GM19467 (cell line): ENCODE data around the gene C1QTNF1.

ENCODE experiments used
- ATAC-seq: cut with Tn5 transposase; IDR thresholded peaks from one replicate; pipeline ENCODE4 v1.9.1; 2021; ENCODE audit warnings: mild to moderate bottlenecking, moderate library complexity; ENCODE audit not compliant: unreplicated experiment

The C1QTNF1 gene

GRCh38 chr17:79023886-79024771 is at the start of gene C1QTNF1:
TSS of gene C1QTNF1 (plus strand) at chr17:79024169. CDS start at chr17:79043969, 19,800 bp downstream.
- ATAC-seq = no peak

DNA sequence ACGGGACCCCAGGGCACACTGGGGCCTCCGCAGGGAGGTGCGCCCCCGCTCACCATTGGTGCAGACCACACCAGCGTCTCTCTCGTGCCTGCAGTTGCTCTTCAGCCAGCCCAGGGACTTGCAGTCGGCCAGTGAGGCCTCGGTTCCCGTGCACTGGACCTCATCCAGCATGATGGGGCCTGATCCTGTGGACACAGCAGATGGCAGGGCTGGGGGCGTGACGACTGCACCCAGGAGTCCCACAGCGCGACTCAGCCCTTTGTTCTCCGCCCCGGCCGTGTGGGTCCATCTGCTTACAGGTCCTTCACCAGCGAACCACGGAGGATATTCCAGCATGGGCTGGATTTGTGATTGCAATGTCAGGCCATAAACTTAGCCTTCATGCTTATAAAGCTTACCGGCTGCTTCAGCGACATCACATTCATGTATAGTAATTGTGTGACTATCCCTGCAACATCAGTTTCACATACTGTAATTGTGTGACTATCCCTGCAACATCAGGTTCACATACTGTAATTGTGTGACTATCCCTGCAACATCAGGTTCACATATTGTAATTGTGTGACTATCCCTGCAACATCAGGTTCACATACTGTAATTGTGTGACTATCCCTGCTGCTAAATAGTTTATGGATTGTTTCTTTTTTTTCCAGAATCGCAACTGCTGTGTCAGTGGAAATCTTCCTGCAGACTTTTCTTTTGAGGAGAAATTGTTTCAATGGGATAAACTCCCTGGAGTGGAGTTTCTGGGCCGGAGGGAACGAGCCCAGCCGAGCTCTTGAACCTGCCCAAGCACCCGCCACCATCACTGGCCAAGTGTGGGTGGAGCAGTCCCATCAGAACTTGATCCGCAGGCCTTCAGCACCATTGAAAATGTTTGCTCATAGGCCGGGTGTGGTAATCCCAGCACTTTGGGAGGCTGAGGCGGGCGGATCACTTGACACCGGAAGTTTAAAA is 49.1 kb upstream of the C1QTNF1 start:
- ATAC-seq = no peak

- ATAC-seq = no peak
Observed at GRCh38 chr17:78976907-78977680, 46.9 kb upstream of the C1QTNF1 start.

DNA sequence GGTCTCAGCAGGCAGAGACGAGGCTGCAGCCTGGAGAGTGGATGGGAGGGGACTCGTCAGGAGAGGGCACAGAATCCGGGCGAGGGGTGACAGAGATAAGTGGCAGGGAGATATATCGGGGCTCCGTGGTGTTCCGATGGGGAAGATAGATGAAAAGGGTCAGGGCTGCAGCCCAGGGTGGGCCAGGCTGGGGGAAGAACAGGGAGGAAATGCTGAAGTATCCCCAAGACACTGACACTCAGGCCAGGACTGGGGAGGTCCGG is 46.4 kb upstream of the C1QTNF1 start:
- no peak for ATAC-seq

GRCh38 chr17:78977997-78978973 is 45.7 kb upstream of the C1QTNF1 start:
- no peak for ATAC-seq

DNA sequence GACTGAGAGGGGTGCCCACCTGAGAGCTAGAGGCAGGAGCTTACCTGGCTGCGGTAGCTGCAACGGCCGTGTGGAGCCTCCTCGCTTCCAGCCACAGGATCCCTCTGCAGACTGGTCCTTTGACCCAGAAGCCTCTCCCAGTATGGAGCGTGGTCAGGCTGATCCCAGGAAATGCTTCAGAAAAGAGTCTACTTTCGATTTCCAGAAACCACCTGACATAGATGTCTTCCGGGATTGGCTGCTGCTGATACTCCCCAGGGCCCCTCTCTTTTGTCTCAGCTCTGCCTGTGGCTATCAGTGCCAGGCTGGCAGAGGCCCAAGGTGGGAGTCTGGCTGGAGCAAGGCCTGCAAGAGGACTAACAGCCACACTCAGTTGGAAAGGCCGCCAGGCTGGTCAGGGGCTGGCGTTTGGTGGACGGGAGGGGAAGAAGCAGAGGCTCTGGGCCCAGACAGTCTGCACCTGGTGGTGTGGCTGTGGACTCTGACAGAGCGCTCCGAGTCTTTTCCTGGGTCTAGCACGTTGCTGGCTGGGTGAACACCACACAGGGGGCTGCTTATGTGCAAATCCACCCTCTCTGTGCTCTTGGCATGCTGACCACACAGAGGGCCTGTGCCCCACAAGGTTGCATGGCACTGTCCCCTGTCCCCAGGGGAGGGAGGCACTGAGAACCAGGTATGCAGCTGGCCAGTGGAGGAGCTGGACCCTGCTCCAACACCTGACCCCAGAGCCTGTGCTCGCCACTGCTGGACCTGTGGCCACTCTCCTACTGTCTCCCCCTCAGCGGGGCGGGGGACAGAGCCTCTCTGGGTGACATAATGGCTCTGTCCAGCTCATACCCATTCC is 44.0 kb upstream of the C1QTNF1 start, which contains the start of gene LGALS3BP:
TSS of gene LGALS3BP (minus strand) at position 144 of the 844 bp plus-strand sequence. CDS start 2,732 bp downstream, outside the sequence.
- ATAC-seq = no peak

GRCh38 chr17:78980624-78980972 is 43.4 kb upstream of the C1QTNF1 start:
- ATAC-seq = no peak

DNA sequence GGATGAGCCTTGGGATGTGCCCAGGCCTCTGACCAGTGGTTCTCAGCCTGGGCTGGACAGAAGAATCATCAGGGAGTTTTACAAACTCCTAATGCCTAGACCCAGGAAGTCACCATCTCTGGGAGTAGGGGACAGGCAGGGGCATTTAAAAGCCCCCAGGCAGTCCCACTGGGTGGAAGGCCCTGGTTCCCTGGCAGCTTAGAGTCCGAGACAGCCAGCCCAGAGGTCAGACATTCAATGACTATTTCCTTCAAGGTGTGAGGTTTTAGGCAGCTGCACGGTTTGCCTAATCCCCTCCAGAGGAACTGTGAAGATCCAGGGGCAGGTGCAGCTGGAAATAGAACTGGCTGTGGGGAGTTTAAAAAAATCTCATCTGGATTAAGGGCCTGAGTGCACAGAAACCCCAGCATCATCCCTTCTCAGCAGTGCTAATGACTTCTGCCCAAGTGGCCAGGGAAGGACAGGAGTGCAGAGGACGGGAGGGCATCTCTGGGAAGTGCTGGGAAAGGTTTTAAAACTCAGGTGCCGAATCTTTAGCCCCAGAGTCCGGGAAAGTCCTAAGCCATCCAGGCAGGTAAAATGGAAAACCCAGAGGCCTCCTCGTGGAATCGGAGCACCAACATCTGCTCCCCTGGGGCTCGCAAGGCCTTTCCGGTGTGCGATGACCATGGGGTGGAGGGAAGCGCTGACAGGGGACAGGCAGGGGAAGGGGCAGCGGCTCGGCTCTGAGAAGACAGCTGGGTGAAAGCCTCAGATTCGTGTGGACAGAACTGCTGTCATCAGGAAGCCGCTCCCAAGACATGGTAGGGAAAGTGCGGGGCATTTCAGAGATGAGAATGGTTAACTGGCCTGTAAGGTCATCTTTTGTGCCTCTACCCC is 42.7 kb upstream of the C1QTNF1 start:
- no peak for ATAC-seq

DNA sequence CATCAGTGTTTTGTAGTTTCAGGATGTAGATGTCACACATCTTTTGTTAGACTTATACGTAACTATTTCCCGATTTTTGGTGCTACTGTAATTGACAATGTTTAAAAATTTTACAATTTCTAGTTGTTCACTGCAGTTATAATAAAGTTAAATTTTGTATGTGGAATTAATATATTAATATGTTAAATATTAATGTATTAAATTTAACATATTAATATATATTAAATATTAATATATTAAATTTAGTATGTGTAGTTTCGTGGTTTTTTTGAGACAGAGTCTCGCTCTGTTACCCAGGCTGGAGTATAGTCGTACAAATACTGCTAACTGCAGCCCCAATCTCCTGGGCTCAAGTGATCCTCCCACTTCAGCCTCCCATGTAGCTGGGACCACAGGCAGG is 38.6 kb upstream of the C1QTNF1 start:
- no peak for ATAC-seq

GRCh38 chr17:78986048-78986648 is 37.8 kb upstream of the C1QTNF1 start:
- no peak for ATAC-seq

DNA sequence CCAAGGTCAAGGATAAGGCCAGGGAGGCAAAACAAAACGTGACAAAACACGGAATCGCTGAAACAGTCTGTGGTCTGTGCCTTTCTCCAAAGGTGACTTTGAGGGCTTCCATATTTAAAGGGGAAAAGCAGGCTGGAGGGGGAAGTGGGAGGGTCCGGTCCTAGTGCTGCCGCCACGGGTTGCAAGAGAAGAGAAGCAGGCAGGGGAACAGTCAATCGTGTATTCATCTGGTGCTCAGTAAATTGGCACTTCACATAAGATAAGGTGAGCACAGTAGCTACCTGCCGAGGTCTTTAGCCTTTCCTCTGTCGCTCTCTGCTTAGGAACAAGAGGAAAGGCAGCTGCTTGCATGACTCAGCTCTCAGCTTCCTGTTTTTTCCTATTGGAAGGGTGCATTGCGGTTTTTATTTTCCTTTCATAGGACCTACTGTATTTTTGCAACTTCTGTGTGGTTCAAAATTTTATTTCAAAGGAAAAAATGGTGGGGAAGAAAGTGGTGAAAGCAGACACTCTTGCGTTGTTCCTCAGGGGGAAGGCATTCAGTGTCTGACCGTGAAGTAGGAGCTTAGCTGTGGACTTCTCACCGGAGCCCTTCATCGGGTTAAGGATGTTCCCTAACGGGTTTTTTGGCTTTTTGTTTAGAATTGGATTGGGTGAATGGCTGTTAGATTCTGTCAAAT is 37.2 kb upstream of the C1QTNF1 start:
- ATAC-seq = no peak

DNA sequence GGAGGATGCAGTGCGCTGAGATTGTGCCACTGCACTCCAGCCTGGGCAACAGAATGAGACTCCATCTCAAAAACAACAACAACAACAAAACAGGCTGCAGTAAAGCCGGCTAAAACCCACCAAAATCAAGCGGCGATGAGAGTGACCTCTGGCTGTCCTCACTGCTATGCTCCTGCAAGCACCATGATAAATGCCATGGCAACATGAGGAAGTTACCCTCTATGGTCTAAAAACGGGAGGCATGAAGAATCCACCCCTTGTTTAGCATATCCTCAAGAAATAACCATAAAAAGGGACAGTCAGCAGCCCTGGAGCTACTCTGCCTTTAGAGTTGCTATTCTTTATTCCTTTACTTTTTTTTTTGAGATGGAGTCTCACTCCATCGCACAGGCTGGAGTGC is 35.8 kb upstream of the C1QTNF1 start:
- no peak for ATAC-seq

GRCh38 chr17:78990349-78991016 is 33.5 kb upstream of the C1QTNF1 start:
- ATAC-seq = no peak

DNA sequence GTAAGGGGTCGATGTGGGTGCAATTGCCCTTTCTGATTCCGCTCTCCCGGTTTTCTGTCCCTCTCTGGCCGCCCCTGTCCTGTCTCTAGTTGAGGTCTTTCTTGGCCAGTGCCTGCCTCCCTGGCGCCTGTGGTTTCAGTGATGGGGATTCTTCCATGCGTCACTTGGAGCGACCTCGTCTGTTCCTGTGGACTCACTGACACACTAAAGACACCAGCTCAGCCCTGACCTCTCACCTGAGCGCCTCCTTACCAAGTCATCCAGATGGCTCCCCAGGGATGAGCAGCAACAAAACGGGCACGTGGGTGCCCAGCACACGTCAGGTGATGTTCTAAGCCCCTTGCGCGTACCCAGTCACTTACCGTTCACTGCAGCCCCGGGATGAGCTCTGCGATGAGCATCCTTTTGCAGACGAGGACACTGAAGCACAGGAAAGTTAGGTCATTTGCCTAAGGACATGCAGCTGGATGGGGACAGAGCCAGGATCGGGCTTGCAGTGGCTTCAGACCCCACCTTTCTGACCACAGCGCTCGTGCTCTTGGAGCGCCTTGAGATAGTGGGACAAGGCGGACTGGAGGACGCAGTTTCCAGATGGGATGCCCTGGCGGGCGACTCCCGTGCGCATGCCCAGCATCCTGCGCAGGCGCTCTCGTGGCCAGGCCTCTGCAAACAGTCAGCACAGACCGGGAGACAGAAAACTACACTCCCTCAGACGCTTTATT is 32.8 kb upstream of the C1QTNF1 start:
- ATAC-seq = no peak

DNA sequence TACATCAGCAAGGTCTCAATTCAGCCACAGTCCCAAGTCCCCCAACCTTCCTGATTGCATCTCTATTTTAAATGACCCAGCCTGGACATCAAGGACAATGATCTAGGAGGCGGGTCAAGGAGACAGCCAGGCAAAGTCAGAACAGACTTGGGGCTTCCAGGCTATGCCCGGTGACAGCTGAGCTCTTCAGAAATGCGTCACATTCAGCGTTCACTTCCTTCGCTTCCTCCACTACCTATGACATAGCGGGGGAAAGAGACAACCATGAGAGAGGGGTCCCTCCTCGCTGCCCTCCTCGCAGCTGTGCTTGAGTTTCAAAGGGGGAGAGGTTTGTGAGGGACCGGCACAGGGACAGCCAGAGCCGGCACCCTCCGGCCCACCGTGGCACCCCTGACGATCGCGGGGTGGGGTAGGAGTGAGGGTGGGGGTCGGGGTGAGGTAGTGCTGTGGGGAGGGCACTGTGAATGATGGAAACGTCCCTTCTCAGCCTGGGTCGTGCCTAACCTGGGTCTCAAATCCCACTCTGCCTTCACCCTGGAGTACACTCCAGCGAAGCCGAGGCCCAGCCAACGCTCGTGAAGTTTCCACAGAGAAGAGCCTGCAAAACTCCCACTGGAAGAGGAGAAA is 31.9 kb upstream of the C1QTNF1 start:
- no peak for ATAC-seq
